IMR-90 (cell line): Measurements from ENCODE around the gene HNRNPH1.

Experiments used
- BHLHE40 ChIP-seq: fragments of 150-350 bp; IDR thresholded peaks from 2 replicates; pipeline ENCODE4 v1.6.1; 2016; ENCODE audit warnings: mild to moderate bottlenecking, low read depth, low read length
- CEBPB ChIP-seq: IDR thresholded peaks from 2 replicates; pipeline ENCODE4 v1.6.1; 2012; ENCODE audit warnings: low read depth, low read length, improper control_type of control experiment
- MAZ ChIP-seq: IDR thresholded peaks from 2 replicates; pipeline ENCODE4 v1.6.1; 2012; ENCODE audit warnings: low read depth, mild to moderate bottlenecking, low read length, improper control_type of control experiment, moderate library complexity, borderline replicate concordance
- MXI1 ChIP-seq: IDR thresholded peaks from 2 replicates; pipeline ENCODE4 v1.6.1; 2012; ENCODE audit warnings: low read depth, mild to moderate bottlenecking, low read length, moderate library complexity, borderline replicate concordance
- NFE2L2 ChIP-seq: fragments of 150-350 bp; IDR thresholded peaks from 2 replicates; pipeline ENCODE4 v1.6.1; 2016; ENCODE audit warnings: low read depth, mild to moderate bottlenecking, low read length
- POLR2A ChIP-seq: IDR thresholded peaks from 2 replicates; pipeline ENCODE4 v1.6.1; 2012; ENCODE audit warnings: mild to moderate bottlenecking, low read depth, low read length
- SMC3 ChIP-seq: fragments of 150-350 bp; IDR thresholded peaks from 2 replicates; pipeline ENCODE4 v1.6.1; 2016; ENCODE audit warnings: low read depth, mild to moderate bottlenecking, antibody characterized with exemption, low read length, moderate library complexity
- USF2 ChIP-seq: fragments of 150-350 bp; IDR thresholded peaks from 2 replicates; pipeline ENCODE4 v1.6.1; 2017; ENCODE audit warnings: mild to moderate bottlenecking, antibody characterized with exemption, low read length, low read depth
- TF ChIP-seq, protein P1 (sequence below): conservative IDR thresholded peaks from 2 replicates; pipeline ENCODE4 v1.5.1; 2012; ENCODE audit warnings: mild to moderate bottlenecking, low read depth, low read length, improper control_type of control experiment
- TF ChIP-seq, protein P2 (sequence below): fragments of 150-350 bp; IDR thresholded peaks from 2 replicates; pipeline ENCODE4 v1.6.1; 2016; ENCODE audit warnings: low read depth, mild to moderate bottlenecking, low read length, moderate library complexity, borderline replicate concordance

DNA sequence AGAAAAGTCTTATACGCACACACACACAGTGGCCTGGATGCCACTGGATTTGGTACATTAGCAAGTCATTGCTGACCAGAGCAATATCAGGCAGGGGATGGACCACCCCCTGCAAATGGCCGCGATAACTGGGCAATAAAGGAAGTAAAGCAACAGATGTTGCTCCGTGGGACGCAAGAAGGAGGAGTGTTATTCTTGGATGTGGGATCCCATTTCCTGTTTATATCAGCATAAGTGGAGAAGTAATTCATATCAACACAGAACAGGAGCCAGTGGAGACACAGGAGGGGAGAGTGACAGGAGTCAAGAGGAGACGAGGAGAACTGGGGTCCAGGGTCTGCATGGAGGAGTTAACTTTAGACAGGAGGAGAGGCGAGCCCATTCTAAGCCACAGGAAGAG, 54.8 kb downstream of the HNRNPH1 start:
- TF ChIP-seq, protein P1, sequence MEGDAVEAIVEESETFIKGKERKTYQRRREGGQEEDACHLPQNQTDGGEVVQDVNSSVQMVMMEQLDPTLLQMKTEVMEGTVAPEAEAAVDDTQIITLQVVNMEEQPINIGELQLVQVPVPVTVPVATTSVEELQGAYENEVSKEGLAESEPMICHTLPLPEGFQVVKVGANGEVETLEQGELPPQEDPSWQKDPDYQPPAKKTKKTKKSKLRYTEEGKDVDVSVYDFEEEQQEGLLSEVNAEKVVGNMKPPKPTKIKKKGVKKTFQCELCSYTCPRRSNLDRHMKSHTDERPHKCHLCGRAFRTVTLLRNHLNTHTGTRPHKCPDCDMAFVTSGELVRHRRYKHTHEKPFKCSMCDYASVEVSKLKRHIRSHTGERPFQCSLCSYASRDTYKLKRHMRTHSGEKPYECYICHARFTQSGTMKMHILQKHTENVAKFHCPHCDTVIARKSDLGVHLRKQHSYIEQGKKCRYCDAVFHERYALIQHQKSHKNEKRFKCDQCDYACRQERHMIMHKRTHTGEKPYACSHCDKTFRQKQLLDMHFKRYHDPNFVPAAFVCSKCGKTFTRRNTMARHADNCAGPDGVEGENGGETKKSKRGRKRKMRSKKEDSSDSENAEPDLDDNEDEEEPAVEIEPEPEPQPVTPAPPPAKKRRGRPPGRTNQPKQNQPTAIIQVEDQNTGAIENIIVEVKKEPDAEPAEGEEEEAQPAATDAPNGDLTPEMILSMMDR: no peak
- TF ChIP-seq NFE2L2 (no peak), POLR2A (no peak), USF2 (no peak), SMC3 (no peak), MXI1 (no peak), BHLHE40 (no peak), CEBPB (no peak), MAZ (no peak)
- TF ChIP-seq, protein P2, sequence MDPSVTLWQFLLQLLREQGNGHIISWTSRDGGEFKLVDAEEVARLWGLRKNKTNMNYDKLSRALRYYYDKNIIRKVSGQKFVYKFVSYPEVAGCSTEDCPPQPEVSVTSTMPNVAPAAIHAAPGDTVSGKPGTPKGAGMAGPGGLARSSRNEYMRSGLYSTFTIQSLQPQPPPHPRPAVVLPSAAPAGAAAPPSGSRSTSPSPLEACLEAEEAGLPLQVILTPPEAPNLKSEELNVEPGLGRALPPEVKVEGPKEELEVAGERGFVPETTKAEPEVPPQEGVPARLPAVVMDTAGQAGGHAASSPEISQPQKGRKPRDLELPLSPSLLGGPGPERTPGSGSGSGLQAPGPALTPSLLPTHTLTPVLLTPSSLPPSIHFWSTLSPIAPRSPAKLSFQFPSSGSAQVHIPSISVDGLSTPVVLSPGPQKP: no peak
